Stimulated activated naive CD4-positive, alpha-beta T cell (primary cell): Measurements from ENCODE around the gene RPRD1A.
"Not testable (repeated sequence)": the region's sequence is repeated elsewhere in the genome, so short reads cannot be mapped to it uniquely, and the experiment has no call there.

Experiments used
- DNase-seq, 6 experiments: peaks; one replicate each; lab custom pipeline; 2025; lab: John Stamatoyannopoulos, UW

The RPRD1A gene

GRCh38 chr18:36078751-36079529 is 11.6 kb upstream of the RPRD1A start:
- DNase-seq, result no peak

GRCh38 chr18:36077764-36078163 is 10.4 kb upstream of the RPRD1A start:
- DNase-seq, result not testable (repeated sequence)

- DNase-seq, result no peak
These were observed 8.7 kb upstream of the RPRD1A start for GRCh38 chr18:36075862-36076587.

- no peak for DNase-seq
These were observed 7.1 kb upstream of the RPRD1A start for GRCh38 chr18:36074435-36074834.

GRCh38 chr18:36073676-36074075 is 6.3 kb upstream of the RPRD1A start:
- DNase-seq, result no peak

- DNase-seq, result not testable (repeated sequence)
These were observed 5.0 kb upstream of the RPRD1A start for GRCh38 chr18:36072406-36072805.

- DNase-seq, result no peak
These were observed 689 bp downstream of the RPRD1A start for GRCh38 chr18:36066686-36067054.

- DNase-seq, result no peak
These were observed 1.4 kb downstream of the RPRD1A start for GRCh38 chr18:36066001-36066400.

- DNase-seq, result not testable (repeated sequence)
These were observed 2.6 kb downstream of the RPRD1A start for GRCh38 chr18:36064809-36065079.

- no peak for DNase-seq
These were observed 3.1 kb downstream of the RPRD1A start for GRCh38 chr18:36064027-36064808.

- DNase-seq, result no peak
These were observed 8.7 kb downstream of the RPRD1A start for GRCh38 chr18:36058674-36059073.

- DNase-seq, result no peak
These were observed 15.6 kb downstream of the RPRD1A start for GRCh38 chr18:36051760-36052159.

- no peak for DNase-seq
These were observed 16.9 kb downstream of the RPRD1A start for GRCh38 chr18:36050479-36050878.

GRCh38 chr18:36047521-36047920 is 19.8 kb downstream of the RPRD1A start:
- no peak for DNase-seq

- no peak for DNase-seq
These were observed 20.5 kb downstream of the RPRD1A start for GRCh38 chr18:36046898-36047297.

GRCh38 chr18:36045241-36045991 is 21.9 kb downstream of the RPRD1A start:
- no peak for DNase-seq

- no peak for DNase-seq
These were observed 24.2 kb downstream of the RPRD1A start for GRCh38 chr18:36043153-36043552.

- no peak for DNase-seq
These were observed 26.2 kb downstream of the RPRD1A start for GRCh38 chr18:36041146-36041545.

GRCh38 chr18:36038102-36038663 is 29.2 kb downstream of the RPRD1A start:
- no peak for DNase-seq

GRCh38 chr18:36035253-36035652 is 32.1 kb downstream of the RPRD1A start:
- no peak for DNase-seq

GRCh38 chr18:36034299-36034895 is 33.0 kb downstream of the RPRD1A start:
- no peak for DNase-seq
